ENCODE results near the gene PRKCSH. TPM values are rescaled to one million over a fixed set of nuclear protein-coding genes. Genes with fewer than 3 reads are reported as not detected.
A peak's percentile ranks its signal among the peaks of the same experiment; 100 is the strongest.

The PRKCSH gene
- polyA plus RNA-seq, 1 of the 3 experiments (the other 2 are of a cell fraction) = 502 TPM

- TF ChIP-seq JUND (IDR thresholded peaks at IDR 0.05) = no peak
- no peak for TF ChIP-seq RXRA (IDR thresholded peaks at IDR 0.05; ENCODE audit: borderline replicate concordance, low read depth)
- TF ChIP-seq EZH2phosphoT487 (IDR thresholded peaks at IDR 0.05; ENCODE audit: borderline replicate concordance, low read depth) = no peak
- TF ChIP-seq CHD2 (IDR thresholded peaks at IDR 0.05; ENCODE audit: low read length, partially characterized antibody) = no peak
- no peak for TF ChIP-seq POLR2AphosphoS5 (IDR thresholded peaks at IDR 0.05; ENCODE audit: low read depth, low read length)
- TF ChIP-seq EP300 (IDR thresholded peaks at IDR 0.05; ENCODE audit: borderline replicate concordance in 1 of 2, low read depth in 1 of 2, low read length in 1 of 2) = no peak
- no peak for TF ChIP-seq MXI1 (IDR thresholded peaks at IDR 0.05; ENCODE audit: low read depth, low read length)
- no peak for TF ChIP-seq TAF1 (IDR thresholded peaks at IDR 0.05; ENCODE audit: borderline replicate concordance, low read depth, low read length)
- TF ChIP-seq SMC3 (IDR thresholded peaks at IDR 0.05; ENCODE audit: low read depth, low read length) = no peak
- no peak for TF ChIP-seq GABPA (IDR thresholded peaks at IDR 0.05; ENCODE audit: low read depth)
- no peak for TF ChIP-seq RFX5 (IDR thresholded peaks at IDR 0.05; ENCODE audit: low read length)
- Histone ChIP-seq H3K27ac (ENCODE audit: low read depth in 2 of 2, low read length in 1 of 2) (no peak overlapping the region), H3F3A (replicated peaks; ENCODE audit: insufficient read depth) (peaks cover 6% of the 10 kb centered on the region), H3K4me3 (ENCODE audit: low read depth in 2 of 2, low read length in 1 of 2) (no peak overlapping the region), H3K9me2 (no peaks in the 10 kb centered on the region), H3K9me3 (no peaks in the 10 kb centered on the region), H2AFZ (ENCODE audit: low read depth) (no peak overlapping the region), H4K20me1 (ENCODE audit: insufficient read depth) (no peaks in the 10 kb centered on the region), H3K4me2 (no peak overlapping the region), H3K27me3 (ENCODE audit: insufficient read depth) (no peaks in the 10 kb centered on the region), H3K4me1 (ENCODE audit: control insufficient read depth in 1 of 2, insufficient read depth in 2 of 2, low read depth in 1 of 2, low read length in 1 of 2) (no peaks in the 10 kb centered on the region; a peak in 1 of 4 replicates), H3K36me3 (replicated peaks in 1 of 2; ENCODE audit: control insufficient read depth in 1 of 2, insufficient read depth in 2 of 2, low read length in 1 of 2) (no peaks in the 10 kb centered on the region), H3K9ac (no peak overlapping the region), H3K79me2 (ENCODE audit: insufficient read depth) (no peaks in the 10 kb centered on the region)
- DNase-seq = peak; percentile 39
- ChIA-PET POLR2A (interaction anchor here (1.0 kb wide), 1 partner anchor 58 kb away, joined by 3 read pairs; the partner anchor contains the start of gene ELAVL3), CTCF (interaction anchor here (0.6 to 1.5 kb wide), 4 partner anchors 11 to 41 kb away, joined by 3 to 4 read pairs (median 4); partner anchors contain the start of gene ODAD3)
- 90% methylated on average over 30 of the region's 56 CpGs for WGBS (ENCODE audit: low lambda C conversion rate)
Observed at GRCh38 chr19:11422163-11423065, 13.0 kb upstream of the PRKCSH start.

DNA sequence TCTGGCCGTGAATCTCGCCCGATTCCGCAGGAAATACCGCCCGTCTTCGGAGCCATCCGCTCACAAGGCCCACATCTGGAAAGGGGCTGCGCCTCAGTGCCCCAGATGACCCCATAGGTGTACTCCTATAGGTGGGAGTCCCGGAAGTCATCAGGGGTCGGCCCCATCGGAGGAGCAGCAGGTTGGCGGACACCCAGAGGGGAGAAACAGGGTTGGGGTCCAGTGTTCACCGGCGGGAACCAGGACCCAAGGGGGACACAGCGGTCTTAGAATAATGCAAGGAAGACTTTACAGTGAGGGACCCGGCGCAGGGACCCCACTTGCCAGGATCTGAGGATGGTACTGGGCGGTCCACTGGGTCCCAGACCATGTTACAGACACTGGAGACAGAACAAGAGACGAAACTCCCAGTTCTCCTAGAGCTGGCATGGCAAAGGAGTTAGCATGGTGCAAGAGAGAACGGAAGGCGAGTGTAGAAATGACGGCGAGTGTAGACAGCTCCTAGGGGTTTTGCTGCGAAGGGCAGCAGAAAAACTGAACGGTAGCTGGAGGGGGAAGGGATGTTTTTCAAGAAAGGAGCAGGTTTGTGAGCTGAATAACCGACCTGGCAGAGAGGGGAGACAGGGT lies 12.2 kb upstream of the PRKCSH start:
- H3F3A ChIP-seq (replicated peaks; ENCODE audit: insufficient read depth) = peaks cover 6% of the 10 kb centered on the region
- H3K4me3 ChIP-seq (ENCODE audit: low read depth in 2 of 2, low read length in 1 of 2) = no peak overlapping the region
- H3K9me3 ChIP-seq = no peaks in the 10 kb centered on the region
- H3K4me2 ChIP-seq = no peak overlapping the region
- ChIA-PET POLR2A (interaction anchor here (1.0 kb wide), 1 partner anchor 57 kb away, joined by 3 read pairs; the partner anchor contains the start of gene ELAVL3), CTCF (interaction anchor here (1.1 to 1.5 kb wide), 3 partner anchors 10 to 42 kb away, joined by 3 to 4 read pairs (median 4); partner anchors contain the start of gene ODAD3)
- no peak overlapping the region for H3K27ac ChIP-seq (ENCODE audit: low read depth in 2 of 2, low read length in 1 of 2)
- H3K27me3 ChIP-seq (ENCODE audit: insufficient read depth) = no peaks in the 10 kb centered on the region
- H2AFZ ChIP-seq (ENCODE audit: low read depth) = no peak overlapping the region
- no peak overlapping the region for H3K9ac ChIP-seq
- 84% methylated on average over 21 of the region's 27 CpGs for WGBS (ENCODE audit: low lambda C conversion rate)
- H3K9me2 ChIP-seq = no peaks in the 10 kb centered on the region
- H3K36me3 ChIP-seq (replicated peaks in 1 of 2; ENCODE audit: control insufficient read depth in 1 of 2, insufficient read depth in 2 of 2, low read length in 1 of 2) = no peaks in the 10 kb centered on the region
- no peak for DNase-seq
- no peaks in the 10 kb centered on the region for H3K79me2 ChIP-seq (ENCODE audit: insufficient read depth)
- TF ChIP-seq JUND (IDR thresholded peaks at IDR 0.05) = no peak
- TF ChIP-seq GABPA (IDR thresholded peaks at IDR 0.05; ENCODE audit: low read depth) = no peak
- TF ChIP-seq MEF2A (IDR thresholded peaks at IDR 0.05; ENCODE audit: borderline replicate concordance, low read depth) = no peak
- no peak for TF ChIP-seq YY1 (IDR thresholded peaks at IDR 0.05; ENCODE audit: low read depth)
- TF ChIP-seq, protein P1, sequence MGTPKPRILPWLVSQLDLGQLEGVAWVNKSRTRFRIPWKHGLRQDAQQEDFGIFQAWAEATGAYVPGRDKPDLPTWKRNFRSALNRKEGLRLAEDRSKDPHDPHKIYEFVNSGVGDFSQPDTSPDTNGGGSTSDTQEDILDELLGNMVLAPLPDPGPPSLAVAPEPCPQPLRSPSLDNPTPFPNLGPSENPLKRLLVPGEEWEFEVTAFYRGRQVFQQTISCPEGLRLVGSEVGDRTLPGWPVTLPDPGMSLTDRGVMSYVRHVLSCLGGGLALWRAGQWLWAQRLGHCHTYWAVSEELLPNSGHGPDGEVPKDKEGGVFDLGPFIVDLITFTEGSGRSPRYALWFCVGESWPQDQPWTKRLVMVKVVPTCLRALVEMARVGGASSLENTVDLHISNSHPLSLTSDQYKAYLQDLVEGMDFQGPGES (IDR thresholded peaks at IDR 0.05; ENCODE audit: low read depth, low read length) = no peak
- TF ChIP-seq TCF12 (IDR thresholded peaks at IDR 0.05) = no peak
- TF ChIP-seq FOSL2 (IDR thresholded peaks at IDR 0.05; ENCODE audit: borderline replicate concordance, low read depth) = no peak
- TF ChIP-seq POLR2AphosphoS5 (IDR thresholded peaks at IDR 0.05; ENCODE audit: low read depth, low read length) = no peak
- TF ChIP-seq REST (IDR thresholded peaks at IDR 0.05; ENCODE audit: low read depth, low read length) = no peak
- no peak for TF ChIP-seq GATA2 (CRISPR knock-in tag; IDR thresholded peaks at IDR 0.05)
- no peak for TF ChIP-seq MXI1 (IDR thresholded peaks at IDR 0.05; ENCODE audit: low read depth, low read length)
- TF ChIP-seq TEAD4 (IDR thresholded peaks at IDR 0.05; ENCODE audit: borderline replicate concordance, insufficient read depth) = no peak
- TF ChIP-seq RXRA (IDR thresholded peaks at IDR 0.05; ENCODE audit: borderline replicate concordance, low read depth) = no peak
- TF ChIP-seq RCOR1 (IDR thresholded peaks at IDR 0.05; ENCODE audit: low read length) = no peak
- no peaks in the 10 kb centered on the region; a peak in 1 of 4 replicates for H3K4me1 ChIP-seq (ENCODE audit: control insufficient read depth in 1 of 2, insufficient read depth in 2 of 2, low read depth in 1 of 2, low read length in 1 of 2)
- no peaks in the 10 kb centered on the region for H4K20me1 ChIP-seq (ENCODE audit: insufficient read depth)

All from SK-N-SH (cell line).